Esophagus muscularis mucosa (tissue), 2 donors: ENCODE measurements around the gene GLCE.

Experiments
- EP300 ChIP-seq: sonication (generic); formaldehyde crosslinking; IDR thresholded peaks from one replicate; pipeline ENCODE4 v1.6.1; 2017; ENCODE audit warnings: antibody characterized with exemption
- POLR2A ChIP-seq: fragments of 450-650 bp; IDR thresholded peaks from one replicate; pipeline ENCODE4 v1.6.1; 2017; ENCODE audit warnings: antibody characterized with exemption, moderate library complexity, mild to moderate bottlenecking, low read depth

DNA sequence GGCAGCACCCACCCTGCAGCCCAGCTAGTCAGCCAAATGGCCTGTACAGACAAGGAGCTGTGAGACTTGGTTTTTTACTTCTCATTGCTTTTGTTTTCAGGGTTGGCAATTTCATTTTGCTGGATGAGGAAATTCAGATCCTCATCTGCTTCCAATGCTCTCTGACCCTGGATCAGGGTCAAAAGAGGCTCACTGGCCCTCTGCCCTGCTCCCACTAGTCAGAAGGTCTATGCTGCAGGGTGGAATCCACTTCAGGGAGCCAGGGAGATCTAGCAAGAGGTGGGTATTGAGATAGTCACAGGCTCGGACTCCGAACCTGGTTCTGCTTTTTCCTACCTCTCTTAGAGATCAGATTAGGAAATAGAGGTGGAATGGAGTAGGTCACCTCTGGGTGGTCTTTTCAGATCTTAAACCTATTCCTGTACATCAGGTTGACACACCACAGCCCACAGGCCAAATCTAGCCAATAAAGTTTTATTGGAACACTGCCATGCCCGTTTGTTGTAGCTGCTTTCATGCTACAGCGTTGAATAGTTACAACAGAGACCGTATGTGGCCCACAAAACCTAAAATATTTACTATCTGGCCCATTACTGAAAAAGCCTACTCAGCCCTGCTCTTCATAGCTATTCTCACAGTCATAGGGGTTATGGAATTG, 26.4 kb upstream of the GLCE start:
- TF ChIP-seq POLR2A: no peak
- no peak for TF ChIP-seq EP300
